Activated naive CD4-positive, alpha-beta T cell treated with anti-CD3 and anti-CD28 coated beads, Interleukin-2, amount 50 U/mL, for 16 hours (primary cell): Measurements from ENCODE around the gene TSPAN33.

Experiments
- DNase-seq: peaks from one replicate; pipeline ENCODE4 v3.0.0-alpha.2; 2020

The TSPAN33 gene

GRCh38 chr7:129136887-129137642, 7.4 kb upstream of the TSPAN33 start:
- DNase-seq = no peak

GRCh38 chr7:129143724-129144094, 798 bp upstream of the TSPAN33 start:
- DNase-seq = no peak

GRCh38 chr7:129144834-129145668, 544 bp downstream of the TSPAN33 start:
- peak; percentile 26 for DNase-seq

GRCh38 chr7:129146237-129146979, 1.9 kb downstream of the TSPAN33 start:
- no peak for DNase-seq

- no peak for DNase-seq
These were observed 3.2 kb downstream of the TSPAN33 start for GRCh38 chr7:129147731-129148130.

GRCh38 chr7:129149511-129149910, 5.0 kb downstream of the TSPAN33 start:
- DNase-seq = no peak

- no peak for DNase-seq
These were observed 5.9 kb downstream of the TSPAN33 start for GRCh38 chr7:129150199-129150996.

GRCh38 chr7:129157651-129158050, 13.1 kb downstream of the TSPAN33 start:
- DNase-seq = no peak

GRCh38 chr7:129159539-129159938, 15.0 kb downstream of the TSPAN33 start:
- DNase-seq = no peak

- no peak for DNase-seq
These were observed 15.8 kb downstream of the TSPAN33 start for GRCh38 chr7:129160161-129160905.

GRCh38 chr7:129161524-129162225, 17.2 kb downstream of the TSPAN33 start:
- DNase-seq = no peak

- no peak for DNase-seq
These were observed 18.2 kb downstream of the TSPAN33 start for GRCh38 chr7:129162732-129163131.

- no peak for DNase-seq
These were observed 19.5 kb downstream of the TSPAN33 start for GRCh38 chr7:129163875-129164544.

GRCh38 chr7:129166745-129167144, 22.2 kb downstream of the TSPAN33 start:
- no peak for DNase-seq

- no peak for DNase-seq
These were observed 23.3 kb downstream of the TSPAN33 start for GRCh38 chr7:129167817-129168216.

GRCh38 chr7:129168231-129169021, 23.9 kb downstream of the TSPAN33 start:
- DNase-seq = no peak

GRCh38 chr7:129169171-129169671, 24.7 kb downstream of the TSPAN33 start:
- DNase-seq = peak; percentile 58

GRCh38 chr7:129169686-129170440, 25.4 kb downstream of the TSPAN33 start:
- peak; percentile 21 for DNase-seq
